HG03460 (cell line): ENCODE measurements around the gene FHIT.

ENCODE experiments used
- ATAC-seq: cut with Tn5 transposase; IDR thresholded peaks from one replicate; pipeline ENCODE4 v1.9.1; 2021; ENCODE audit not compliant: unreplicated experiment

Gene FHIT

DNA sequence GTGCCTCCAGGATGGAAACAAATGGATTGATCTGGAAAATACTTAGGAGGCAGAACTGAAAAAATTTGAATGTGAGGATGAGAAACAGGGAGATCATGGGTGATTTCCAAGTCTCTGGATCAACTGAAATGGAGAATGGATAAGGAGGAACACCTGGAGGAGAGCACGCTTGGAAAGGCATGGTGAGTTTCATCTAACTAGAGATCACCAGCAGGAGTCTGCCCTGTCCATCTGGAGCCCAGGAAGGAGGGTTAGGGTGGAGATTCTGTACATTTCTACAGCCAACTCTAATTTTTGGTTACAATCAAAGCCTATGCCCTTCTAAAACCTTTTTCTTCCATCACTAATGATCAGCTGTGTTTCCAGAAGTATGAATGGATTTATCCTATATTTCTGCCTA is 1205.6 kb downstream of the FHIT start:
- no peak for ATAC-seq

DNA sequence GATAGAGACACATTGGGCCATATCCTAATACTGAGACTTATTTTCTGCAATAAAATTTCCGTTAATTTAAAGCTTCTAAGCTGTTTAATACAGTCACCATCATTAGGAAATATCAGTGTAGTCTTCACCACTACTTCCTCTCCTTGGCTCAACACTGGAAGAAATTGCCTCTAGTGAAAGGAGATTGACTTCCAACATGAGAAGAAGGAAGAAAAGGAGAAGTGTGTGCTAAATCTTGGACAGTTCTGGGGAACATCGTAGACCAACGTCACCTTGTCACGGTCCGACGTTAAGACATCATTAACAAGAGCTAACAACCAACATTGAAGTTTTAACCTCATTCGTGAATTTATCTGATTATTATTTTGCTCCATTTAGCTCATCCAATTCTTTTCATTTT is 1214.4 kb downstream of the FHIT start:
- ATAC-seq, result no peak

DNA sequence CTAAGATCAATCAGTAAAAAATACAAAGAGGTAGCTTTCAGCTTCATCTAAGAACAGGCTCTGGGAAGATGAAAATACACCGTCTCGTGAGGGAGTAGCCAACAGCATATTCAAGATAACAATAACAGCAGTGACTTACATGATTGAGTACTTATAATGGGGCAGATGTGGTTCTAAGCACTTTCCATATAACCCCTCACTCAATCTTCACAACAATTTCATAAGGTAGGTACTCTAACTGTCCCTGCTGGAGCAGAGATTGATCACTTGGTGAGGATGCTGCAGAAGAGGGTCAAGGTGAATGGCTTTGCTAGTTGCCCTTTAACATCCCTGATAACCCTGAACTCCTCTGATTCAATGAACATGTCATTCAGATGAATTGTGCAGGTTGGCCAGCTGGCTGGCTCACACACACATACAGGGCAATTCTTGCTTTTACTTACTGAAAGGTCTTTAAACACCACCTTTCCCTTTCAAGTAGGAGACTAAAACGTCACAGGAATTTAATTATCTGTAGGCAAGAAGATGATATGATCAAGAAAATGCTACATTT is 1217.3 kb downstream of the FHIT start:
- no peak for ATAC-seq

DNA sequence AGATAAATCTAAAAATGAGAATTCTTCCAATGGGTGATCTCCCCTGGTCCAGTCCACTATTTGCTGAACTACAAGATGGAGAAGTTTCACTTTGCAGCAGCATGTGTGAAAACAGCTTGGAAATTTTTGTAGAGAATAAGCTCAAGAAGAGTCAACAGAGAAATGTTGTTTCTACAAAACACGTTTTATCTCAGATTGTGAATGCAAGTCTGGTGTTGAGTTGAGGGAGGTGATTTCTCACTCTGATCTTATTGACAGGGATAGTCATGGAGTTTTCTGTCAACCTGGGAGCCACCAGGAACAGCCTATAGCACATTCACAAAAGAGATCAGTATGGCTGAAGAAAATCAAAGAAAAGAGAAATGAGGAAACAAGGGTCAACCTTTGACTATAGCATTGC is 1220.3 kb downstream of the FHIT start:
- no peak for ATAC-seq

DNA sequence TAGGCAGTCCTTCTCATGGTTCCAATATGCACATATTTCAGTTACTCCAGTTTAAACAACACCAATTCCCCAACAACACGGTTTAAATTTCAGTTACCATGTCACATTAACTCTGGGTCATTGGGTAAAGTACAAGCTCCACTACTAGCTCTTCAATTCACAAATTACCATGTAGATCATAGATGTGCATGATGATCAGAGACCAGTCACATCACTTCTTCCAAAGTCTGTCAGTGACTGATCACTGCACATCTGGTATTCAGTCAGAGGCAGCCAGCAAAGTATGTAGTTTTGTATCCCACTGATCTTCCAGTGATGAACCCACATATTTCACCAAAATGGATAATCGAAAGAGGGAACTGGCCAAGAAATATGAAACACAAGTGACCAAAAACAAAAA is 1223.0 kb downstream of the FHIT start:
- ATAC-seq, result no peak

DNA sequence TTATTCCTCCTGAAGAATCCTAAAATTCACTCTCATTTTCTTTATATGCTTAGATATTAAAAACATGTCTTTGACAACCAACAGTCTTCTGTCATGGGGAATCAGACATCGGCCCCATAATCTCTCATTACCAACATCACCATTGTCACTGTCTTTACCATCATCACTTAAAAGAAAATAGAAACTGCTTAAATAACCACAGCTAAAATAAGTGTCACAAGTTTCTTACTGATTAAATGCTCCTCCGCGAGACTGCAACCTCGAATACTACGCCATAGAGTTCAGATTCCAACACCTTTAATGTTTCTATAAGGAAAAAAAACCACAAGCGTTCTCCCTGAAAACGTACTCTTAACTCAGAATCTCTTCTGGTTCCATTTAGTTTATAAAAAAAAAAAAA is 1223.9 kb downstream of the FHIT start:
- no peak for ATAC-seq

DNA sequence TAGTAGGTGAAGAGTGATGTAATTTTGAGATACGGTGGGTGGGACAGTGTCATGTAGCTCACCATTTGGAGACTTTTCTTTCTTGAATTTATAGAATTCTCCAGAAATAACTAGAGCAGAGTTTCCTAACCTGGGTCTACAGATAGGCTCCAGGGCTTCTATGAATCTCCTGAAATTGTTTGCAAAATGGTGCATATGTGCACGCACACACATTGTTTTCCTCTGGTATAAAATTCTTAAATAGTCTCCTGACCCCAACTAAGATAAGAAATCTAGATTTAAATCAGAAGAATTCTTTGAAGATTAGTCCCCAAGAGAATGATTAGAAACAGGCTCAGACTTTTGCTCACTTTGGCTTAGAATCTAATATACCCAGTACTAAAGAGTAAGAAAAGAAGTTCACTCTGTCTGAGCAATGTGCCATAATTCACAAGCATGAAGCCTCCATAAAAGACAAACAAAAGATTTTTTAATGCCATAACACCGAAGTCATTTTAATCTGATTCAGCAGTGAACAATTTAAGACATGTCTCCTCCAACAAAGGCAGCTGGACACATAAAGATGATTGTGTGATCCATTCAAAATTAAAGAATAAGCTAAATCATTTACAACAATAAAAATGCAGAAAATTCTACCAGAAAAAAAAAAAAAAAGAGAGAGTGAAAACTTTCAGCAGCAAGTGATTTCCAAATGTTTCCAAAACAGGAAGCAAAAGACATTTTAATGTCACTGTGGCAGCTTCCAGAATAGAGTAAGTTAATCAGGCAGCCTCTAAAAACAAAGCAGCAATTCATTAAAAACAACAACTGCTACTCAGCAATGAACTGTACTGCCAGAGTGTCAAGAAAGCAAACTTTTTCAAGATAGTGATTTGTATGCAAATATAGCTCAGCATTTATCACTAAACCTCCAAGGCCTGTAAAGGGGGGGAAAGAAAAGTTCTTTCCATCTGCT is 1225.9 kb downstream of the FHIT start:
- no peak for ATAC-seq

DNA sequence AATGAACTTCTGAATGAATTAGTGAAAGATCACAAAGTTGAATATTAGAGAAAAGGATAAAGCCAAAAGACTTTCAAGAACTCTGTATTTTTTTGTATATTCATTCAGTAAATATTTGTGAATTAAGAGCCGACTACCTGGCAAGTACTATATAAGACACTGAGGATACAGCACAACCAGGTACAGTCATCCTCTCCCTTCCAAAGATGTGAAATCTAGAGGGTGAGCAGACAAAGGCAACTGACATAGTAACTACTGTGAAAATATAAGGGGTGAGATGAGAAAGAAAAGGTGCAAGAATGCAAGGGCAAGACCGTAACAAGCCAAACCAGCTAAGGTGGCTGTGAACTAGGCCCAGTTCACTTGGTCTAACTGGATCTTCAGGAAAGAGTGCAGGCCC is 1226.9 kb downstream of the FHIT start:
- ATAC-seq, result no peak

DNA sequence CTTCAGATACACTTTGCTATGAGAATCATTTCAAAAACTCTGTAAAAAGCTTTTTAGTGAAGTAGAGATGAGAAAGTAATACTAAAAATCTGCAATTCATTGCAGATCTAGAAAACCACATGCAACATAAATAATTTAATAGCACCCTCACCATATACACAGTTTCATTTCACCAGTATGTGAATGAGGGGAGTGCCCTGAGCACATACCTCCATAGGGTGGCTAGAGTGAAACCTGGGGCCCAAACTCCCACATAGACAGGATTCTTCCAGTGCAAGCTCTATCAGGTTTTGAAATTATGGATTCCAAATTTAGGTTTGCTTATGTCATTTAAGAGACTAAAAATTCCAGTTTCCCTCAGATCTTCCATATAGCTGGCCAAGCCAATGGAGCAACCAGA is 1228.1 kb downstream of the FHIT start:
- no peak for ATAC-seq

DNA sequence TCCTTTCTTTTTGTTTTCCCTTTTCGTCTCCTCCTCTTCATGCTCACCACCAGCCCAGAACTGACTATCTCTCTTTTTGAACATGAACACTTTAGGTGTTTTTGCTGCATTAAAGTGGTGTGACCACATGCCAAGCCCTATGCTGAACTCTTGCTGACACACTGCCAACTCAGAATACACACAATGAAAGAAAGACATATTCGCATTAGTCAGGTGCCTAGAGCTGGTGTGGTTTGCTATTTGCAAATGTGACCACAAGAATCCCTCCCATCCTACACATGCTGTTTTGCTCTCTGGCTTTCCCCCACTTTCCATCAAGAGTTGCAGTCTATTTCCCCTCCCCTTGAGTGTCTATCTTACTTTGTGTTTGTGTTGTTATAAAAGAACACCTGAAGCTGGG is 1233.6 kb downstream of the FHIT start:
- no peak for ATAC-seq

DNA sequence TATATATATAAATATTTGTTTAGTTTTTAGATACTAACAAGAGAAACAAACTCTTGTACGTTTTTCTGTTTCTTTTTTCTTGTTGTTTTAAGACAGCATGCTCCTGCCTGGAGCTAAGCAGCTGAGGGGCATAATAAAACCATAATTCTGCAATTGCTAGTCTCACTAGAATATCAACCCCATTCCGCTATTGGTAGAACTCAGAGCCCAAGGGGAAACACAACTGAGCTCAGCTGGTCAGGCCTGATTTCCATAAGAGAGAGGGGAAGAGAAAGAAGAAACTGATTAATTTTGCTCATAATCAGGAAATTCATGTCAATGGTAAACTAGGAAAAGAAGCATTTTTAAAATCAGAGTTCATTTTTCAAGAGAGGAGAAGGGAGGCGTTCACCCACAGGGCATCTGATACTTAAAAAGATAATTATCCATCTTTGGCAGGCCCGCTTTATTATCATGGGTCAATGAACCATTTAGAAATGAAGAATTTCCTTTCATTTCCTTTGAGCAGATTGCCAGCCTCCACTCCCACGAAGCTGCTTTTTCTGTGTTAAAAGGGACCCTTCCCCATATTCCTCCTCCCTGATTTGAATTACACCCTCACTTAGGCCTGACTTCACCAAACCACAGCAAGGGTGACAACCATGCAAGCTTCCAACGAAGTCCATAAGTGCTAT is 1236.1 kb downstream of the FHIT start:
- ATAC-seq, result no peak

DNA sequence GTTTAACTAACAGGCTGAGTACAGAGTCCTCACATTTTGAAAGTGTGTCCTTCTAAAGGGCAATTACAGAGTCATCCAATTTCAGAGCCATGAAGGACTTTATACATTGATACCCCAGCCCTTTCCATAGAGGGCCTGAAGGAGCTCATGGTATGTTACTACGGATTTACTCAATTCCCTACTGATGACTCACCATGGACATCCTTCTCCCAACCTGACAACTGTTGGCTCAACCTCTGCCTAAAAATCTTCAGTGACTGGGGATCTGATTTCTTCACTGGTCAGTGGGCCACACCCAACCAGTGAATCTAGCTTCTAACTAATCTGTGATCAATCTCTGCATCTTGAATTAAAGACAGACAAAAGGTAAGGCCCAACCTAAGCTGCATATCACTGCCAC is 1238.0 kb downstream of the FHIT start:
- no peak for ATAC-seq

DNA sequence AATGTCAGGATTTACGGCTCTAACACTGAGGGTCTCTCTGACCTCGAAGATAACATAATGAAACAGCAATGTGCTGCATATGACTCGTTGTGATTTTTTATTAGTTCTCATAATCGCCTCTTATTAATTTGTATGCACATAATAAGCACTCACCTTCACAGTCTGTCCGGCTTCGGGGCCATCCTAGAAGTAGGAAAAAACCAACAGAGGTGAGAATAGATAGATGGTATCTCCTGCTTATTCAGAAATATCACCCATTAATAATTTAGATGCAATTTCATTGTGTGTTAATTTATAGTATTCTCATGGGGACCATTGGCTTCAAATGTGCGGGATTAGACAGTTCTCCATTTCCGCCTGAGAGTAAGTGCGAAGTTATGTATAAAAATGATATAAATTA is 1240.0 kb downstream of the FHIT start:
- no peak for ATAC-seq

DNA sequence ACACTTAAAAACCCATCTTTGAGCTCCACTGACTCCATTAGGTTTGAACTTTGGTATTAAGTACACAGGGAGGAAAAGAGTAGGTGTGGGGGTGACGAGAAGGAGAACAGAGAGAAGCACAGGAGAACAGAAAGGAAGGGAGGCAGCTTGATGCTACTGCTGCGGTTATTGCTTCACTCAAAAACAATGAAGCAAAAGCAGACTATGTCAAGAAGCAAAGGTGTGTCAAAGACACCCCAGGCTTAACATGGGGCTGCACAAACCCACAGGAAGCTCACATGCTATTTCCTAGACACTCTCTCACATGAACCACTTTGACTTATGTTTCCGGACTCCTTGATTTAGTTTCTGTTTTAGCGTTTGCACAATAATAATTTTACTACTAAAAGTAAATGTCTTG is 1240.5 kb downstream of the FHIT start:
- ATAC-seq, result peak; percentile 91

DNA sequence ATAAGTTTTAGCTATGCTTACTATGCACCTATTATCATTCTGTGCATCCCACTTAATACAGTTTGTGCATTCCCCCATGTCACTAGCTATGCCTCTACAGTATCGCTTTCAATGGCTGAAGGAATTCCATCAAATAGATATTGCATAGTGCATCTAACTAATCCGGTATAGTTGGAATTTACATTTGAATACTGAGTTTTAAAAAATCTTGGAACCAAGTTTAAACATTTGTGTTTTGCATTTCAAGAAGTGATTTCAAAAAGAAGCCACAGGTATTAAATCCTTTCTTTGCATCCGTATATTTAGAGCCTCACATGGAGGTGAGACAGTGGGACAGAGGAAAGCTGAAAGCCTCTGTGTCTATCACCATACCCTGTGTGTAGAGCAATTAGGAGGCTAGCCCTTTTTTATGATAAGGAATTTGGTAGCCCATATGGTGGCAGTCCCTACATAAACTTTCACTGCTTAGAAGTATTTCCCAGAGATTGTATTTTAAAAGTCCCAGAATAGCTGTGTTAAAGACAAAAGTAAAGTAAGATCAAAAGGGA is 1241.2 kb downstream of the FHIT start:
- no peak for ATAC-seq

DNA sequence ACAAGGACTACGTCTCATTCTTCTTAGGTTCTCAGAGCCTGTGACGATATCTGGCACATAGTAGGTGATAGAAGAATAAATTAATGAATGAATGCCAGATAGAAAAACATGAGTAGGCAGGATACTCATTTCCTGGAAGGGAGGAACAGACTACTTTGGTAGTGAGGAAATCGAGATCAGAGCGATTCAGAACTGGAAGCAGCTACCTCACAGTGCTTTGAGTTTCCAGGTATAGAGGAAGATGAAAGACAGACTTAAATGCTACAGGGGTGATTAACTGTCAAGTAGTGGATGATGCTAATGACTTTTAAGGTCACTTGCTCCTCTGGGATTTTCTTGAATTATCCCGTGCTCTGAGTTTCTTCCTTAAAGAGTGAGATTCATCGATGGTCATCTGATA is 1249.9 kb downstream of the FHIT start:
- no peak for ATAC-seq

DNA sequence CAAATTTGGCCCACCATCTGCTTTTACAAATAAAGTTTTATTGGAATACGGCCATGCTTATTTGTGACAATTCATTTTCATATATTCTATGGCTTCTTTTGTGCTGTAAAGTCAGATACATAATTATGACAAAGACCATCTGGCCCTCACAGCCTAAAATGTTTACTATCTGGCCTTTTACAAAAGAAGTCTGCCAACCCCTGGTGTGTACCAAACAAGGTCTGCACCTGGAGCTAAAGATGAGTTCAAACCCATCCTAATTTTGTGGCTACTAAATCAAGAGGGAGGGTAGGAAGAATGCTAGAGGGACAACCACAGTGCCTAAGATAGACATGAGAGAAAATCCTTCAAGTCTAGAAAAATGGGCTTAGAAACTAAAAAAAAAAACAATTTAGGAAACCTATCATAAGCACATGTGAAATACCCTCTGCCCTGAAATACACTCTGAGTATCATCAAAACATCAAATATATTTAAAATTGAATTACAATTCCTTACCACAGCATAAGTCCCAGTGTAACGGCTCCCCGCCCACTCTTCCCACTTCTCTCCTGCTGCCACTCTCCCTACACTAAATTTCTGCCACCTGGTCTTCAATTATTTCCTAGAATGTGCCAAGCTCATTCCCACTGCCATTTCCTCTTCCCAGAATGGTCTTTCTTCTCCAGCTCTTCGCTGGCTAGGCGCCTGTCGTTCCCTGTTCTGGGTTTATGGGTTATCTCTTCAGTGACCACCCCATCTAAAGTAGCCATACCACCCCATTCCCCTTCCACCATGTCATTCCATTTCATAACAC is 1250.7 kb downstream of the FHIT start:
- ATAC-seq, result no peak

DNA sequence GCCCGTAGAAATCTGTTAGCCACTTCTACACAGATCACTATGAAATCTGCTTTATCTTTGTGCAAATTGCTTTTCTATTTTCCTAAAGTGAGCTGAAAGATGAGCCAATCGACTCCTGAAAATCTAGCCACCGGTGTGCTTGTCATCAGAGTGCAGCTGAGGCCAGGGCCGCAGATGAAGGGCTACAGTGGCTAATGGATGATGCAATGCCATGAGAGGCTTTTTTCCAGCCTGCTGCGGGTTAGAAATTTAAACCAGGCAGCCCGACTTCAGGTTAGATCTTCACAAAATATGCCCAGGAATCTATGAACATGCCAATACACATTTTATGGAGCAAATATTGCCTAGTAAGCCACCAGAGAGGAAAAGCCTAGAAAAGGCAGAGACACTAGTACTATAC is 1253.2 kb downstream of the FHIT start:
- no peak for ATAC-seq

DNA sequence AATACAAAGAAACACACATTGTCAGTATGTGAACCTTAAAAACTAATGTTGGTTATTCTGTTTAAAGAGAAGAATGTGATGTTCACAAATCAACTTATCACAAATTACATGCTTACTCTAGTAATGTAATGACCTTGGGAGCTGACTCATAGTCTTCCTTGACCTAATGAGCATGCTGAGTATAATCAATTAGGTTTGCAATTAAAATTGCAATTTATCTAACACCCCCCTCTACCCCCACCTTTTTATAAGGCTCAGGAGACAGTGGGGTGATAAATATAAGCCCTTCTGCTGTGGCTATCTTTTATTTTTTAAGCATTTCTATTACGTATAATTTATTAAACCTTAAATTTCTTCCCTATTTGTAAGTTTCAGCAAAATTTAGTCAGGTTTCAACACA is 1253.7 kb downstream of the FHIT start:
- no peak for ATAC-seq

DNA sequence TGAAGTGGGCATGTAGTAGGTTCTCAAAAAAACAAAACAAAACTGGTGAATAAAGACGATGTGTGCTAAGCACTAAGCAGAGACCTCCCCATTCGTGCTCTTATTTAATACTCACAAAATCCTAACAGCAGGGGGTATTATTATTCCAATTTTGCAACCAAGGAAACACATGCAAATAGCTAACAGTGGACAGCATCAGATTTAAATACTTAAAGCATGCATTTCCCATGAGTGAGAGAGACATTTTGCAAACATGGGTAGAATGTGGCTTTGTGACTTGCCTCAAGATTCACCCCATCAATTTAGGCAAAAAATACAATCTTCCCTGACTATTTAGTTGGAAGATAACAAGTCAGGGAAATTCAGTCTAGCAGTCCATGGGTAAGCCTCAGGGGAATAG is 1255.2 kb downstream of the FHIT start:
- ATAC-seq, result no peak

DNA sequence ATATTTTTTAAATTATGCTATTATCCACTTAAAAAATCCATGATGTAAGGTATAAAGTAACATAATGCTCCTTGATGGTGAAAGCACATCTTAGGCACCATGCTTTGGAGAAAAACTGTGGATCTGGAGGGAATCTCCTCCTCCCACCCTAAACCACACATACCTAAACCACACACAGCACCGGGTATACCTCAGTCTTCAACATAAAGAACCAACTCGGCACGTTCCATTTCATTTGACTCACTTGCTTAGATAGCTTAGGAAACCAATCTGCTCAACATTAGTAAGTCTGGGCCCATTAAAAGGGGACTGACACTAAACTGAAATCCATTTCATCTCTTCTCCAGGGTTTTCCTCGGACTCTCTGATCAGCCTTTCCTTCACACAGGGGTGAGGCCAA is 1255.7 kb downstream of the FHIT start:
- ATAC-seq, result no peak
